ENCODE data around the gene FAM98C.

The FAM98C gene

DNA sequence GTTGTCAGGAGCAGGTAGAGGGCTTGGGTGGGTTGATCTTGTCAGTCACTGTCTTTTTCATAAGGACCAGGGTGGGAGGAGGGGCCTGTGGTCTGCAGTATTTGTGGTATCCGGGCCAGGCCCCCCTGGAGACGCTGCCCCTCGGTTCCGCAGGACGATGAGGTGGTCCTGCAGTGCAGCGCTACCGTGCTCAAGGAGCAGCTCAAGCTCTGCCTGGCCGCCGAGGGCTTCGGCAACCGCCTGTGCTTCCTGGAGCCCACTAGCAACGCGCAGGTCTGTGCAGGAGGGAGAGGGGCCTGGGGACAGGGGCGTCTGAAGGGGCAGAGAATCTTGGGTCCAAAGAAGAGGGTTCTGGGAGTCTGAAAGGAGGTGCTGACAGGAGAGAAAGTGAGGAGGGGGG is 37.7 kb downstream of the FAM98C start:
- Mint-ChIP-seq H3K4me3 (no peak overlapping the region), H3K27ac (no peak overlapping the region), H3K36me3 (ENCODE audit: low read depth) (no peaks in the 10 kb centered on the region), H3K4me1 (ENCODE audit: low read depth) (peaks cover 3% of the 10 kb centered on the region), H3K27me3 (ENCODE audit: low read depth) (no peaks in the 10 kb centered on the region), H3K9me3 (no peaks in the 10 kb centered on the region)

GRCh38 chr19:38441657-38442348 is 38.9 kb downstream of the FAM98C start:
- Mint-ChIP-seq H3K4me3 (no peak overlapping the region), H3K36me3 (ENCODE audit: low read depth) (no peaks in the 10 kb centered on the region), H3K9me3 (no peaks in the 10 kb centered on the region), H3K27ac (peak overlapping the region; percentile 36), H3K4me1 (ENCODE audit: low read depth) (peaks cover 7% of the 10 kb centered on the region), H3K27me3 (ENCODE audit: low read depth) (no peaks in the 10 kb centered on the region)

- H3K9me3 Mint-ChIP-seq = no peaks in the 10 kb centered on the region
- peaks cover 7% of the 10 kb centered on the region for H3K4me1 Mint-ChIP-seq (ENCODE audit: low read depth)
- H3K27ac Mint-ChIP-seq = no peak overlapping the region
- no peaks in the 10 kb centered on the region for H3K36me3 Mint-ChIP-seq (ENCODE audit: low read depth)
- no peaks in the 10 kb centered on the region for H3K27me3 Mint-ChIP-seq (ENCODE audit: low read depth)
- H3K4me3 Mint-ChIP-seq = no peak overlapping the region
Measured at GRCh38 chr19:38442736-38443135, 39.8 kb downstream of the FAM98C start.

- Mint-ChIP-seq H3K36me3 (ENCODE audit: low read depth) (no peaks in the 10 kb centered on the region), H3K4me1 (ENCODE audit: low read depth) (peaks cover 7% of the 10 kb centered on the region), H3K9me3 (no peaks in the 10 kb centered on the region), H3K27me3 (ENCODE audit: low read depth) (no peaks in the 10 kb centered on the region), H3K27ac (no peak overlapping the region), H3K4me3 (no peak overlapping the region)
Measured at GRCh38 chr19:38443458-38443999, 40.6 kb downstream of the FAM98C start.

DNA sequence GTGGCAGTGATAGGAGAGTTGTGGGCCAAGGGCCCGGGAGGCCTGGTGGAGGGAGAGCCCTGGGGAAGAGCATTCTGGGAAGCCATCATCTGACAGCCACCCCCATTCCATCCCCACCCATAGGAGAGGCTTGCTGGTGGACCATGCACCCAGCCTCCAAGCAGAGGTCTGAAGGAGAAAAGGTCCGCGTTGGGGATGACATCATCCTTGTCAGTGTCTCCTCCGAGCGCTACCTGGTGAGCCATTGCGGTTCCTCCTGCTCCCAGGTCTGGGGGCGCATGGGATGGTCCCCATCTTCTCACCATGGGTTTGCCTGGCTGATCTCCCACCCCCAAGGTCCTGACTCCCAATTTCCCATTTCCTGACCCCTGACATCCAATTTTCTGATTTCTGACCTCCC is 41.1 kb downstream of the FAM98C start:
- Mint-ChIP-seq H3K4me1 (ENCODE audit: low read depth) (peaks cover 7% of the 10 kb centered on the region), H3K27me3 (ENCODE audit: low read depth) (no peaks in the 10 kb centered on the region), H3K36me3 (ENCODE audit: low read depth) (no peaks in the 10 kb centered on the region), H3K27ac (no peak overlapping the region), H3K9me3 (no peaks in the 10 kb centered on the region), H3K4me3 (no peak overlapping the region)

DNA sequence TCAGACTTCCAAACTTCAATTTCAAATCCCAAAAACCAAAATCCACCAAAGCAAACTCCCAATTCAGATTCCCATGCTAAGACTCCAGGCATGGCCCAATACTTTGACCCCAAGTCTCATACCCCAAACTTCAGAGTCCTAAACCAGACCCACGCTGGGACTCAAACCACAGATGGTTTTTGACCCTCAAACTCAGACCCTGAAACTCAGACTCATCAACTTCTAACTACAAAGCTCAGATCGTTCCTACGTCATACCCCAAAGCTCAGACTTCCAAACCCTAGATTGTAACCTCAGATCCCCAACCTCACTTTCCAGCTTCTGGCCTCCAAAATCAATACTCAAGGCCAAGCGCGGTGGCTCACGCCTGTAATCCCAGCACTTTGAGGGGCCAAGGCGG is 42.5 kb downstream of the FAM98C start:
- no peaks in the 10 kb centered on the region for H3K27me3 Mint-ChIP-seq (ENCODE audit: low read depth)
- no peaks in the 10 kb centered on the region for H3K36me3 Mint-ChIP-seq (ENCODE audit: low read depth)
- peaks cover 7% of the 10 kb centered on the region for H3K4me1 Mint-ChIP-seq (ENCODE audit: low read depth)
- no peak overlapping the region for H3K27ac Mint-ChIP-seq
- no peak overlapping the region for H3K4me3 Mint-ChIP-seq
- H3K9me3 Mint-ChIP-seq = no peaks in the 10 kb centered on the region

DNA sequence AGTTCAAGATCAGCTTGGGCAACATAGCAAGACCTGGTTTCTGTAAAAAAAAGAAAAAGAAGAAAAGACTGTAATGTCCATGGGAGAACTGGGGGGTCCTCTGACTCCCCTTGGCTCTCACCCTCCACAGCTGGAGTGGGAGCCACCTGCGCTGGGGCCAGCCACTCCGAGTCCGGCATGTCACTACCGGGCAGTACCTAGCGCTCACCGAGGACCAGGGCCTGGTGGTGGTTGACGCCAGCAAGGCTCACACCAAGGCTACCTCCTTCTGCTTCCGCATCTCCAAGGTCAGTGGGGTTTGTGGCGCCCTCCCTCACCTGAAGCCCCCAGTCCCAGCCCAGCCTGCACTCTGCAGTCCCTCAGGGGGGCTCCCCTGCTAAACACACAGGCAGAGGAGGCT is 45.3 kb downstream of the FAM98C start:
- Mint-ChIP-seq H3K4me3 (no peak overlapping the region), H3K9me3 (no peaks in the 10 kb centered on the region), H3K4me1 (ENCODE audit: low read depth) (peaks cover 3% of the 10 kb centered on the region), H3K27me3 (ENCODE audit: low read depth) (no peaks in the 10 kb centered on the region), H3K36me3 (ENCODE audit: low read depth) (no peaks in the 10 kb centered on the region), H3K27ac (no peak overlapping the region)

GRCh38 chr19:38449518-38449917 is 46.6 kb downstream of the FAM98C start:
- H3K4me3 Mint-ChIP-seq = no peak overlapping the region
- no peaks in the 10 kb centered on the region for H3K27me3 Mint-ChIP-seq (ENCODE audit: low read depth)
- peaks cover 6% of the 10 kb centered on the region for H3K4me1 Mint-ChIP-seq (ENCODE audit: low read depth)
- no peak overlapping the region for H3K27ac Mint-ChIP-seq
- H3K36me3 Mint-ChIP-seq (ENCODE audit: low read depth) = no peaks in the 10 kb centered on the region
- H3K9me3 Mint-ChIP-seq = no peaks in the 10 kb centered on the region

DNA sequence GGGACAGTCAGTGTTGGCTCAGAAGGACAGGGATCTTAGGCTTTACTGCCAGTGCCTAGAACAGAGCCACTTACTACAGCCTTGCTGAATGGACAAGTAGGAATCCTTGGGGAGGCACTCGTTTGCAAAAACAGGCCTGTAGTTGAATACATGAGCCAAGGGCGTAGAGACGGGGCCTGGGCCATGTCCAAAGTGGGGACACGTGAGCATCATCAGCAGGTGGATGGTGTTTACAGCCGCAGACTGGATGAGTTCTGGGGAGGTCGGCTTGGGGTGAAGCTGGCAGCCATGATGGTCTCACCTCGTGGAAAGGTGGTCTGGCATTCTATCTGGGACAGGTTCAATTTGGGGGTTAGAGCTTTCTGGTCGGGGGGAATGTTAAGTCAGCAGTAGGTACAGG is 48.1 kb downstream of the FAM98C start:
- H3K4me3 Mint-ChIP-seq = no peak overlapping the region
- no peaks in the 10 kb centered on the region for H3K36me3 Mint-ChIP-seq (ENCODE audit: low read depth)
- peaks cover 4% of the 10 kb centered on the region for H3K4me1 Mint-ChIP-seq (ENCODE audit: low read depth)
- H3K27me3 Mint-ChIP-seq (ENCODE audit: low read depth) = no peaks in the 10 kb centered on the region
- no peak overlapping the region for H3K27ac Mint-ChIP-seq
- no peaks in the 10 kb centered on the region for H3K9me3 Mint-ChIP-seq

- Mint-ChIP-seq H3K9me3 (no peaks in the 10 kb centered on the region), H3K27me3 (ENCODE audit: low read depth) (no peaks in the 10 kb centered on the region), H3K27ac (no peak overlapping the region), H3K36me3 (ENCODE audit: low read depth) (no peaks in the 10 kb centered on the region), H3K4me3 (no peak overlapping the region), H3K4me1 (ENCODE audit: low read depth) (peaks cover 3% of the 10 kb centered on the region)
Measured at GRCh38 chr19:38451629-38452028, 48.7 kb downstream of the FAM98C start.

DNA sequence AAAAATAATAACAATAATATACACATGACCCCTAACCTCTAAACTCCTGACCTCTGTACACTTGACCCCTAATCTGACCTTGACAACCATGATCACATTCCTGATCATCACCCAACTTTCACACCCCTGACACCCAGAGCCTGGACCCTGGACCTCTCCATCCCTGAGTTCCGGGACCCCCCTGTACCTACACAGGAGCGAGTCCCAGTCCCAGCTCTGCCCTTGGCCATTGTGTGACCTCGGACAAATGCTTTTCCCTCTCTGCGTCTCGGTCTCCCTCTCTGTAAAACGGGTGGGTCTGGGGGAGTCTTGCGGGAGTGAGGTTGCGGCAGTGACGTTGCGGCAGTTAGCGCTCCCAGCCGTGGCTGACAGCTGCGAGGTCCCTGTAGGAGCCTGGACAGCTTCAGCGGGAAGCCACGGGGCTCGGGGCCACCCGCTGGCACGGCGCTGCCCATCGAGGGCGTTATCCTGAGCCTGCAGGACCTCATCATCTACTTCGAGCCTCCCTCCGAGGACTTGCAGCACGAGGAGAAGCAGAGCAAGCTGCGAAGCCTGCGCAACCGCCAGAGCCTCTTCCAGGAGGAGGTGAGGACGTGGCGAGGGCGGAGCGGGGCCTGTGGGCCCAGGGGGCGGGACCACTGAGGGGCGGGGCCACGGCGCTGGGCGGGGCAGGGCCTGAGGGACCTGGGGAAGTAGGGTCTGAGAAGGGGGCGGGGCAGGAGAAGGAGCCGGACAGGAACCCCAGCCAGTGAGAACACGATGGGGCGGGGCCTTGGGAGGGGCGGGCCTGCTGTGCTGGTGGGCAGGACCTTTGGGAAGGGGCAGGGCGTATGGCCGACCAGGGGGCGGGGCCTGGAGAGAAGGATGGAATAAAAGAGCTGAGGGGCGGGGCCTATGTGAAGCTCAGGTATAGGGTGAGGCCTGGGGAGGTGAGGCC is 49.8 kb downstream of the FAM98C start:
- H3K4me3 Mint-ChIP-seq = no peak overlapping the region
- no peak overlapping the region for H3K27ac Mint-ChIP-seq
- H3K9me3 Mint-ChIP-seq = no peaks in the 10 kb centered on the region
- H3K4me1 Mint-ChIP-seq (ENCODE audit: low read depth) = peaks cover 3% of the 10 kb centered on the region
- H3K27me3 Mint-ChIP-seq (ENCODE audit: low read depth) = no peaks in the 10 kb centered on the region
- H3K36me3 Mint-ChIP-seq (ENCODE audit: low read depth) = no peaks in the 10 kb centered on the region

DNA sequence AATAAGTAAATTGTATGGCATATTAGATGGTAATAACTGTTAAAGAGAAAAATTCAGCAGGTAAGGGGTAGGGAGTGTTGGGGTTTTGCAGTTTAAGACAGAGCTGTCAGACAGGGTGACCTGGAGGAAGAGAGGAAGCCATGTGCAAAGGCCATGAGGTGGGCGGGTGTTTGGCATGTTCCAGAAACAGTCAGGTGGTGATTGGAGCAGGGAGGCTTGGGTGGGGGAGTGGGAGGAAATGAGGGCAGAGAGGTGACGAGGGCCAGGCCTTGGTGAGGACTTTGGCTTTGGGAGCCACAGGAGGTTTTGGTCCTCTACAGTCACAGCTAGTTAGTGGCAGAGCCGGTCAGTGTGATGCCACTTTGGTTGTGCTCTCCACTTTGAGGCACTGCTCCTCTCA is 50.7 kb downstream of the FAM98C start:
- H3K9me3 Mint-ChIP-seq = no peaks in the 10 kb centered on the region
- H3K27ac Mint-ChIP-seq = no peak overlapping the region
- no peaks in the 10 kb centered on the region for H3K27me3 Mint-ChIP-seq (ENCODE audit: low read depth)
- no peak overlapping the region for H3K4me3 Mint-ChIP-seq
- peaks cover 3% of the 10 kb centered on the region for H3K4me1 Mint-ChIP-seq (ENCODE audit: low read depth)
- H3K36me3 Mint-ChIP-seq (ENCODE audit: low read depth) = no peaks in the 10 kb centered on the region

- no peaks in the 10 kb centered on the region for H3K27me3 Mint-ChIP-seq (ENCODE audit: low read depth)
- no peak overlapping the region for H3K27ac Mint-ChIP-seq
- no peak overlapping the region for H3K4me3 Mint-ChIP-seq
- H3K9me3 Mint-ChIP-seq = no peaks in the 10 kb centered on the region
- peaks cover 3% of the 10 kb centered on the region for H3K4me1 Mint-ChIP-seq (ENCODE audit: low read depth)
- H3K36me3 Mint-ChIP-seq (ENCODE audit: low read depth) = no peaks in the 10 kb centered on the region
Measured at GRCh38 chr19:38455031-38455430, 52.1 kb downstream of the FAM98C start.

- Mint-ChIP-seq H3K4me3 (no peak overlapping the region), H3K4me1 (ENCODE audit: low read depth) (peaks cover 3% of the 10 kb centered on the region), H3K9me3 (no peaks in the 10 kb centered on the region), H3K27me3 (ENCODE audit: low read depth) (no peaks in the 10 kb centered on the region), H3K27ac (no peak overlapping the region), H3K36me3 (ENCODE audit: low read depth) (no peaks in the 10 kb centered on the region)
Measured at GRCh38 chr19:38457202-38457601, 54.3 kb downstream of the FAM98C start.
